Measurements from ENCODE around the gene USP47. TPM values are rescaled to one million over a fixed set of nuclear protein-coding genes. Genes with fewer than 3 reads are reported as not detected.

The USP47 gene
- total RNA-seq, 4 donors from 2014 or later = 72.7 to 125 (median 86.6) TPM

- no peak for TF ChIP-seq CTCF (IDR thresholded peaks at IDR 0.05; ENCODE audit: low read depth)
These were observed 145.8 kb downstream of the USP47 start for GRCh38 chr11:11987503-11988022.

- TF ChIP-seq CTCF (IDR thresholded peaks at IDR 0.05; ENCODE audit: low read depth) = no peak
These were observed 146.4 kb downstream of the USP47 start for GRCh38 chr11:11988099-11988651.

- TF ChIP-seq CTCF (IDR thresholded peaks at IDR 0.05; ENCODE audit: low read depth) = no peak
These were observed 147.0 kb downstream of the USP47 start for GRCh38 chr11:11988681-11989261.

GRCh38 chr11:11989774-11990744 is 148.3 kb downstream of the USP47 start:
- no peak for TF ChIP-seq CTCF (IDR thresholded peaks at IDR 0.05; ENCODE audit: low read depth)

GRCh38 chr11:11992257-11993212 is 150.8 kb downstream of the USP47 start:
- TF ChIP-seq CTCF (IDR thresholded peaks at IDR 0.05; ENCODE audit: low read depth) = no peak

- TF ChIP-seq CTCF (IDR thresholded peaks at IDR 0.05; ENCODE audit: low read depth) = no peak
These were observed 152.1 kb downstream of the USP47 start for GRCh38 chr11:11993839-11994238.

Measured in subcutaneous adipose tissue (tissue), 4 donors.